PC-3 (cell line): ENCODE measurements around the gene LTF.
"Not testable (repeated sequence)": the region's sequence is repeated elsewhere in the genome, so short reads cannot be mapped to it uniquely, and the experiment has no call there.

ENCODE experiments used
- EZH2 ChIP-seq: fragments of 300-600 bp; sonication (generic); IDR thresholded peaks from one replicate; pipeline ENCODE4 v1.6.1; 2017; ENCODE audit warnings: antibody characterized with exemption, mild to moderate bottlenecking, low read length; ENCODE audit not compliant: unreplicated experiment
- TF ChIP-seq, protein P1 (sequence below): fragments of 300-600 bp; sonication (generic); conservative IDR thresholded peaks from 2 replicates; pipeline ENCODE4 v1.5.1; 2017; ENCODE audit warnings: antibody characterized with exemption, low read depth, mild to moderate bottlenecking, low read length

DNA sequence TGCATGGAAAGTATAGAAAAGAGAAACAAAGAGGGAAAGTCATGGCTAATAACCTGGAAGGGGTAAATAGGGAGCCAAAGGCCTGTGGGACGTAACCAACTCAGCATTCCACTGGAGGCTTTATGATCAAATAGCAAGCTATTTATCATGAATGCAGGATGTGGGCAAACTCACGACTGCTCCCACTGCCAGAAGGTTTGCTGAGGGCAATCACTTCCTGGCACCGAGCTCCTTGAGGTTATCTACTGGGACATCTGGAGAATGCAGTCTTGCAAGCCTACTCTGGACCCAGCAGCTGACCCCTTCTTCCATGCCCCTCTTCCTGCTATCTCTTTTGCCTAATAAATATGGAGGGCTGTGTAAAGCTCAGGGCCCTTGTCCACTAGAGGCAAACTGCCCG is 38.2 kb downstream of the LTF start:
- TF ChIP-seq, protein P1, sequence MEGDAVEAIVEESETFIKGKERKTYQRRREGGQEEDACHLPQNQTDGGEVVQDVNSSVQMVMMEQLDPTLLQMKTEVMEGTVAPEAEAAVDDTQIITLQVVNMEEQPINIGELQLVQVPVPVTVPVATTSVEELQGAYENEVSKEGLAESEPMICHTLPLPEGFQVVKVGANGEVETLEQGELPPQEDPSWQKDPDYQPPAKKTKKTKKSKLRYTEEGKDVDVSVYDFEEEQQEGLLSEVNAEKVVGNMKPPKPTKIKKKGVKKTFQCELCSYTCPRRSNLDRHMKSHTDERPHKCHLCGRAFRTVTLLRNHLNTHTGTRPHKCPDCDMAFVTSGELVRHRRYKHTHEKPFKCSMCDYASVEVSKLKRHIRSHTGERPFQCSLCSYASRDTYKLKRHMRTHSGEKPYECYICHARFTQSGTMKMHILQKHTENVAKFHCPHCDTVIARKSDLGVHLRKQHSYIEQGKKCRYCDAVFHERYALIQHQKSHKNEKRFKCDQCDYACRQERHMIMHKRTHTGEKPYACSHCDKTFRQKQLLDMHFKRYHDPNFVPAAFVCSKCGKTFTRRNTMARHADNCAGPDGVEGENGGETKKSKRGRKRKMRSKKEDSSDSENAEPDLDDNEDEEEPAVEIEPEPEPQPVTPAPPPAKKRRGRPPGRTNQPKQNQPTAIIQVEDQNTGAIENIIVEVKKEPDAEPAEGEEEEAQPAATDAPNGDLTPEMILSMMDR: not testable (repeated sequence)
- not testable (repeated sequence) for TF ChIP-seq EZH2
